KOPT-K1 (cell line): ENCODE measurements around the gene AFF1.

Experiments
- H3K27ac ChIP-seq: fragments of 200-600 bp; sonication (generic); 2 replicates; pipeline ENCODE4 v1.5.1; 2016; ENCODE audit warnings: antibody characterized with exemption, mild to moderate bottlenecking, low read depth, low read length; ENCODE audit not compliant: poor library complexity, severe bottlenecking
- H3K36me3 ChIP-seq: fragments of 200-600 bp; sonication (generic); 2 replicates; pipeline ENCODE4 v1.5.1; 2017; ENCODE audit warnings: antibody characterized with exemption, mild to moderate bottlenecking, low read length, moderate library complexity; ENCODE audit not compliant: insufficient read depth
- H3K9me3 ChIP-seq: fragments of 200-600 bp; sonication (generic); 2 replicates; pipeline ENCODE4 v1.5.1; 2017; ENCODE audit warnings: antibody characterized with exemption, low read length, mild to moderate bottlenecking; ENCODE audit not compliant: insufficient read depth, poor library complexity, severe bottlenecking

Gene AFF1, protein sequence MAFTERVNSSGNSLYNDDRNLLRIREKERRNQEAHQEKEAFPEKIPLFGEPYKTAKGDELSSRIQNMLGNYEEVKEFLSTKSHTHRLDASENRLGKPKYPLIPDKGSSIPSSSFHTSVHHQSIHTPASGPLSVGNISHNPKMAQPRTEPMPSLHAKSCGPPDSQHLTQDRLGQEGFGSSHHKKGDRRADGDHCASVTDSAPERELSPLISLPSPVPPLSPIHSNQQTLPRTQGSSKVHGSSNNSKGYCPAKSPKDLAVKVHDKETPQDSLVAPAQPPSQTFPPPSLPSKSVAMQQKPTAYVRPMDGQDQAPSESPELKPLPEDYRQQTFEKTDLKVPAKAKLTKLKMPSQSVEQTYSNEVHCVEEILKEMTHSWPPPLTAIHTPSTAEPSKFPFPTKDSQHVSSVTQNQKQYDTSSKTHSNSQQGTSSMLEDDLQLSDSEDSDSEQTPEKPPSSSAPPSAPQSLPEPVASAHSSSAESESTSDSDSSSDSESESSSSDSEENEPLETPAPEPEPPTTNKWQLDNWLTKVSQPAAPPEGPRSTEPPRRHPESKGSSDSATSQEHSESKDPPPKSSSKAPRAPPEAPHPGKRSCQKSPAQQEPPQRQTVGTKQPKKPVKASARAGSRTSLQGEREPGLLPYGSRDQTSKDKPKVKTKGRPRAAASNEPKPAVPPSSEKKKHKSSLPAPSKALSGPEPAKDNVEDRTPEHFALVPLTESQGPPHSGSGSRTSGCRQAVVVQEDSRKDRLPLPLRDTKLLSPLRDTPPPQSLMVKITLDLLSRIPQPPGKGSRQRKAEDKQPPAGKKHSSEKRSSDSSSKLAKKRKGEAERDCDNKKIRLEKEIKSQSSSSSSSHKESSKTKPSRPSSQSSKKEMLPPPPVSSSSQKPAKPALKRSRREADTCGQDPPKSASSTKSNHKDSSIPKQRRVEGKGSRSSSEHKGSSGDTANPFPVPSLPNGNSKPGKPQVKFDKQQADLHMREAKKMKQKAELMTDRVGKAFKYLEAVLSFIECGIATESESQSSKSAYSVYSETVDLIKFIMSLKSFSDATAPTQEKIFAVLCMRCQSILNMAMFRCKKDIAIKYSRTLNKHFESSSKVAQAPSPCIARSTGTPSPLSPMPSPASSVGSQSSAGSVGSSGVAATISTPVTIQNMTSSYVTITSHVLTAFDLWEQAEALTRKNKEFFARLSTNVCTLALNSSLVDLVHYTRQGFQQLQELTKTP

DNA sequence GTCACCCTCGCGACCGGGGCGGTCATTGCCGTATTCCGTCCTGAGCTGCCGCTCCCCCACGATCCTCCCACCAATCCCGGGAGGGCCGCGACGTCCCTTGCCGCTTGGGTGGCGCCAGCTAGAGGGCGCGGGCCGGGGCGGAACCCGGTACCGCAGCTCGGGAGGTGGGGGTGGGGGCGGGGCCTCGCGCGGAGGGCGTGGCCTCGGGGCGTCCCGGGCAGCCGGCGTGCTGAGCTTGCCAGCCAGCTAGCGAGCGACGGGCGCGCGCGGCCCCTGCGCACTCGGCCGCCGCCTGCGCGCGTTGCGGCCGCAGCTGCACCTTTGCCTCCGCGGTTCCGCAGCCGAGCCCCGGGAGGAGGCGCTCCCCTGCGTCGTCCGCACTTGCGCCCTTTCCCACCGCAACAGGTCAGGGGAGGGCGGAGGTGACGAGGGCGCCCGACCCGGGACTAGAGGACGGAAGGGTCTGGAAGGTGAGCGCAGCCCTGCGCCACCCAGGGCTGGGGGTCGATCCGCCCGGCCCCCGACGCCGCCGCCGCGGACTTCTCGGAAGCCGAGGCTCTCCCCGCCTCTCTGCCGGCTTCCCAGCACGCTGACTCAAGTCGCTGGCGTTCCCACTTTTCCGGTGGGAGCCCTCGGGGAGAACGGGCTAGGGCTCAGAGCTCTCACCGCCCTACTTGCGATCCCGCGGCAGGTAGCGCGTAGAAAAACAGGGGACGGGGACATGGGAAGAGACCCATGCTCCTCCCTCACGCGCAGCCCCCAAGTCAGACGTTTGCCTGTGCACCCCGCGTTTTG is at the start of gene AFF1:
Gene AFF1, plus strand, starts transcription at position 241 of the 795 bp plus-strand sequence. CDS start 13,523 bp downstream, outside the sequence.
- H3K27ac ChIP-seq, result peak within 1 kb of the TSS; percentile 76
- H3K36me3 ChIP-seq, result no peaks in the 10 kb centered on the region
- no peaks in the 10 kb centered on the region for H3K9me3 ChIP-seq

DNA sequence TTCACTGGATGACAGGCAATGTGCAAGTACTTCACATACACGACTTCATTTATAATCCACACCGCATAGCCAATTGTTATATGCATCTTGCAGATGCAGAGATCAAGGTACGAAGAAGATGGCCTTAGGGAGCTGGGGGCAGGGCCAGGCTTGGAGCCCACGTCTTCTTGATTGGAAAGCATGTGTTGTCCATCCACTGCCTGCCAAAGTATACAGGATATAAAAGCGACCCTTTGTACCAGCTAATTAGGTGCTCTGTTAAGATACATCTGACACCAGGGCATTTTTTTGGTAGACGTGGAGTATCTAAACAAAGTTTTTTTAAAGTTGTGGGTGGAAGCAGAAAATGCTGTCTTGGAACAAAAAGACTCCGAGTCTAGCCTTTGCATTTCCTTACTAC is 44.0 kb upstream of the AFF1 start:
- no peaks in the 10 kb centered on the region for H3K9me3 ChIP-seq
- no peaks in the 10 kb centered on the region for H3K36me3 ChIP-seq
- H3K27ac ChIP-seq, result no peak overlapping the region

DNA sequence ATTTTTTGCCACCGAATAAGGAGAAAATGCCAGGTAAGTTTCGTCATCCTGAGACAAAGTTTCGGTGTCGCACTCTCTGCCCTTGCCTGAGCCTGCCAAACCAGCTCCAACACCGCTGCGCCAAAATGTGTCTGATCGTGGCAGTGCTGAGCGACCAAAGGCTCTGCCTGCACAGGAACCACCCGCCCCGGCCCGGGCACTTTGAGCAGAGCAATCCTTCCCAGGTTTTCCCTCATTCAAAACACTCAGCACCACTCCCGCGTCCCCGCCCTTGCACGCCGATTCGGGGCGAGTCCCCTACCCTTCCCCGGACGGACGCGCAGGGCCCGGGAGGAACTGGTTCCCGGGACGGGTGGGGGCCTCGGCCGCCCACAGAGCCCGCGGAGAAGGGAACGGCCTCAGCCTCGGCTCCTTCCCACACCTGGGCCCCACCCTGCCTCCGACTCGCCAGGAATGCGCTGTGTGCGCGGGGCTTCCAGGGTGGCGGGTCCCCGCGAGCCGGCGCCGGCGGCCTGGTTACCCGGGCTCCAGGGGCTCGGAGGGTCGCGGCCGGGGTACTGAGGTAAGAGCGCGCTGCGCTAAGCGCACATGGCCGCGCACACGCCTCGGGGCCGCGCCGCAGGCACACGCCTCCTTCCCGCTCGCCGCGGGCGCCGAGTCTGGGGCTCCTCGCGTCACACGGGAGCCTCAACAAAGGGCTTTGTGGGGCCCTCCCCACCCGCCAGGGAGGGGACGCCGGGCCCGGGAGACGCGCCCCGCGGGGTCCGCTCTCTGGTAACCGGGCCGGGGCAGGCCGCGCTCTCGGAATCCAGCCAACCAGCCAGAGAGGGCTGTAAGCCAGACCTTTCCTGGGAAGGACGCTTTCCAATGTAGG is 42.8 kb upstream of the AFF1 start, which contains the start of gene C4orf36:
Gene C4orf36, minus strand, starts transcription at position 661 of the 874 bp plus-strand sequence. CDS start 902 bp downstream, outside the sequence.
- Histone ChIP-seq H3K9me3 (no peaks in the 10 kb centered on the region), H3K27ac (no peak within 1 kb of the TSS), H3K36me3 (no peaks in the 10 kb centered on the region)

DNA sequence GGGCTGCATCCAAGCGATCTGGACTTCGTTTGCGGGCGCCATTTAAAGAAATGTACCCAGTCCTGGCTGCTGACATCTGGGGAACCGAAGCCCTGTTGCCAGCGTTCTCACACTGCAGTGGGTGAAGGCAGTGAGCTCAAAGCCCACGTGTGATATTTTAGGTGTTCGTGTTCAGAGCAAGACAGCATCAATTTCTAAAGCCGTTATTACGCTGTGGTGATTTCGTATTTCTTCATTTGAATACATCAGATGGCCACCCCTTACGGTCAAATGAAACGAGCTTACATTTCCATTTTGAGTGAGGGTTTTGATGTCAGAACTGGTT is 42.2 kb upstream of the AFF1 start:
- Histone ChIP-seq H3K27ac (no peak overlapping the region), H3K9me3 (no peaks in the 10 kb centered on the region), H3K36me3 (no peaks in the 10 kb centered on the region)

DNA sequence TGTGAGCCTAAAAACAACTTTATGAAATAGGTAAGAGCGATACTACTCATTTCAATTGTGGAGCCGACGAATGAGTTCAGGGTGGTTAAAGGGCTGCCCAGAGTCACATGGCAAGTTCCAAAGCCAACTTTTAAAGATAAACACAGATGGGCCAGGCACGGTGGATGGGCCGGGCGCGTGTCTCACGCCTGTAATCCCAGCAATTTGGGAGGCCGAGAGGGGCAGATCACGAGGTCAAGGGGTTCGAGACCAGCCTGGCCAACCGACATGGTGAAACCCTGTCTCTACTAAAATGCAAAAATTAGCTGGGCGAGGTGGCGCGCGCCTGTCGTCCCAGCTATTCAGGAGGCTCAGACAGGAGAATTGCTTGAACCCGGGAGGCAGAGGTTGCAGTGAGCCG is 41.7 kb upstream of the AFF1 start:
- no peak overlapping the region for H3K27ac ChIP-seq
- H3K9me3 ChIP-seq, result no peaks in the 10 kb centered on the region
- H3K36me3 ChIP-seq, result no peaks in the 10 kb centered on the region

DNA sequence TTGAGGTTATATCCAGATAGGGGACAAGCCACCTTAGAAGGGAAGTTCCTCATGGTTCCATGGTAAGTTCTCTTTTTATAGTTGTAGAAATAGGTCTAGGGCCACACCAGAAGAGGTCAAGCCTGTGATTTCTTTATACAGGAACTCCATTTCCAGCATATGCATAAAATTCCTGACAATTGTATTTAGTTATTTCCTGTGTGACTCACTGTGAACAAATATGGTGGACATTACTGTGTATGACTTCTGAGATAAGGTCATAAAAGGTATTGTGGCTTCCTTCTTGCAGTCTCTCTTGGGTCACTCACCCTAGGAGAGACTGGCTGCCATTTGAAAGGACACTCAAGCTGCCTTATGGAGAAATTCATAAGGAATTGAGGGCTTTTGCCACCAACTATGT is 40.4 kb upstream of the AFF1 start:
- Histone ChIP-seq H3K9me3 (no peaks in the 10 kb centered on the region), H3K36me3 (no peaks in the 10 kb centered on the region), H3K27ac (no peak overlapping the region)

DNA sequence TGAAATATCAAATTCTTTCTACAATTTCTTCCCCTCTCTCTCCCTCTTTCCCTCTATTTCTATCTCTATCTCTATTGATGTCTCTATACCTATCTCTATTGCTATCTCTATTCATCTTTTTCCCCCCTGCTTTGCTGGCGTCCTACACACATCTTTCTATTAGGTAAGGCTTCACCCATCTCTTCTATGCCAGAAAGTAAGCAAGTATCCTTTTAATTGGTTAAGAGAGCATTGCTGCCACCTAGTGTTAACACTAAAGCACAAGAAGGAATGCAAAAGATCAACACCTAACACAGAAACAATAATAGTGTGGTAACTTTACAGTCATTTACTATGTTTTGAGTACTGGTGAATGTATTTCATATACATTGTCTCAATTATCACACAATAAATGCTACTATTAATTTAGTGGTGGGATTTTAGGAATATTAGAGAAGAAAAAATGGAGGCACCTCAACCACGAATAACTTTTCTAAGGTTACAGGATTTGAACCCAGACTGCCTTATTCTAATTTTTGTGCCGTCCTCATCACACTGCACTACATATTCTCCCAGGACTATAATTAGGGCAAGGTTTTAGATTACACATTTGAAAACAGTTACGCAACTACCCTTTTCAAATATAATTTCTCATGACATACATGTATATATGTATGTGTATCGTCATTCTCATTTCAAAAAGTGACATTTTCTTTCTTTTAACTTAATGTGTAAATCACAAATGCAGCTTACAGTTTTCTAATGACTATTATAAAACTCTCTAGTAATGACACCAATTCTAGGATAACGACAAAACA is 38.9 kb upstream of the AFF1 start:
- Histone ChIP-seq H3K36me3 (no peaks in the 10 kb centered on the region), H3K9me3 (no peaks in the 10 kb centered on the region), H3K27ac (no peak overlapping the region)

DNA sequence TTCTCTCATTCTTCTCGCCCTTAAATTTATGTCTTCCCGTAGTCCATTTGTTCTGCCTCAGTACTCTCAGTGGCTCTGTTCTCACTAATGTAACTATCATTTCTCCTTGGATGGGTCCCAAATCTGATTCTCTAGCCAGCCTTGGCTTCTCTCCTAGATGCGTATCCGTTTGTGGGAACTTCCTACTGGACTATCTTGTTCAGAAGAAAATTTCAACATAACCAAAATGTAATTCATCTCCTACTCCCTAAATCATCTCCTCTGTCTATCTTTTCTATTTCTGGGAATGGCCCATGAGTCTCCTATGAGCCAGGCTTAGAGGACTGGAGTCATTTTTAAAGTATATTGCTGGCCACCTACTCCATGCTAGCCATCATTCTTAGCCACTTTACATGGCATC is 38.2 kb upstream of the AFF1 start:
- H3K36me3 ChIP-seq, result no peaks in the 10 kb centered on the region
- no peak overlapping the region for H3K27ac ChIP-seq
- H3K9me3 ChIP-seq, result no peaks in the 10 kb centered on the region

DNA sequence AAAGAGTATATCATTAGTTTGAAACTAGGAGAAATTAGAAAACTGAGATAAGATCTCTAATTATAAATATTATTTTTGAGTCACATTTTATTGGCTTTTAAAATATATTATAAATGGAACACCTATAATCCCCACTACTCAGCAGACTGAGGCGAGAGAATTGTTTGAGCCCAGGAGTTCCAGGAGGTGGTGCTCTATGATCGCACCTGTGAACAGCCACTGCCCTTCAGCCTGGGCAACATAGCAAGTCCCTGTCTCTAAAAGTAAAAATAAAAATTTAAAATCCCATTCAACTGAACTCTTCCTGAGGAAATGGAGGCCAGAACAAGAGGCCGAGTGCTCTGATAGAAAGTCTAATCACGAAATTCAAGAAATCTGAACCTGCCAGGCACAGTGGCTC is 36.2 kb upstream of the AFF1 start:
- no peaks in the 10 kb centered on the region for H3K9me3 ChIP-seq
- no peak overlapping the region for H3K27ac ChIP-seq
- H3K36me3 ChIP-seq, result no peaks in the 10 kb centered on the region

DNA sequence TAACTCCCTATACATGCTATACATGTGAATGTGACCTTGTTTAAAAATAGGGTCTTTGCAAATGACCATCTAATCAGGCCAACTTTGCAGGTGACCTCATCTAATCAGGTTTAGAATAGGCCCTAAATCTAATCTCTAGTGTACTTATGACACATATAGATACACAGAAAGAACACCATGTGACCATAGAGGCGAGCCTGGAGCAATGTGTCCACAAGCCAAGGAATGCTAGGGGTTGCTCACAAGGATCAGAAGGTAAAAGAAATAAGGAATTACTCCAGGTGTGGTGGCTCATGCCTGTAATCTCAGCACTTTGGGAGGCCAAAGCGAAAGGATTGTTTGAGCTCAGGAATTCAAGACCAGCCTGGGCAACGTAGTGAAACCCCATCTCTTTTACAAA is 32.9 kb upstream of the AFF1 start:
- Histone ChIP-seq H3K9me3 (no peaks in the 10 kb centered on the region), H3K36me3 (no peaks in the 10 kb centered on the region), H3K27ac (no peak overlapping the region)

DNA sequence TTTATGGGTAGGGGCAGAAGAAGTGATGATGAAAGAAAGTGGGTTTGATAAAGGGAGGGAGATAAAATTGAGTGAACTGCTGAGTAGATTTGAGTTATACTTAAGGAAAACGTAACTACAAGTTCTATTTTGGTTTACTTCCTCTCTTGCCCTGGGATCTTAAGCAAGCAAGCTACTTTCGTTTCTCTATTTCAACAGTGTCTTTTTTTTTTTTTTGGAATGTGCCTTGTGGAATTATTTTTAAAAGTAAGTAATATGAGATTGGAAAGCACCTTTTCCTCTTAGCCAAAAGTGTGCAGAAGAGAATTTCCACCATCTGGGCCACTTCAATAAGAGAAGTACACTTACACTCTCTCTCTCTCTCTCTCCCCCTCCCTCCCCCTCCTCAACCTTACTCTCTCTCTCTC is 26.6 kb upstream of the AFF1 start:
- H3K27ac ChIP-seq, result no peak overlapping the region
- H3K36me3 ChIP-seq, result no peaks in the 10 kb centered on the region
- H3K9me3 ChIP-seq, result no peaks in the 10 kb centered on the region

DNA sequence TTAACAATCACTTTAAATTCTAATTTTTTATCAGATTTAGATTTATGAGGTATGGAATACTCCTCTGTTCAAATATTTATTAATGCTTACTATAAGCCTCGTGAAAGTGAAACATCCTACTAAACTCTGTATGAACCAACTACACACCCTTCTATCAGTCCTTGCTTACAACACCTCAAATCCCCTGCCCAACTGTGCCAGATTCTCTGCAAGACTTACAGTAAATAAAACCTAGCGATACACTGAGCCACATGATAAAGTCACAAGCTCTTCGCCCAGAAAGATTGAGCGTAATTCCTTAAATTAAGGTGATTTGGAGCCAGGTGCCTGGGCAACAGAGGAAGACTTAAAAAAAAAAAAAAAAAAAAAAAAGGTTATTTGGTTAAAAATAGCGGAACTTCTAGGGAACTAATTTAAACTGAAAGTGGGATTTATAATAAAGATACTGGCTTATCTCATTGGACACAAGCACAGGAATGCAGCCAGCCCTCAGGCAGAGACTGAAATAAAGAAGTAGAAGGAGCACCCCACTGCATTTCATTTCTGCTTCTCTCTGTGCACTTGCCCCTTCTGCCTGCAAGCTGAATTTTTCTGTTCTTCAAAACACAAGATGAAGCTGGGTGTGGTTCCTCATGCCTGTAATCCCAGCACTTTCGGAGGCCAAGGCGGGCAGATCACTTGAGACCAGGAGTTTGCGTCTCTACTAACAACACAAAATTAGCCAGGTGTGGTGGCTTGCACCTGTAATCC is 25.1 kb upstream of the AFF1 start:
- Histone ChIP-seq H3K36me3 (no peaks in the 10 kb centered on the region), H3K9me3 (no peaks in the 10 kb centered on the region), H3K27ac (no peak overlapping the region)

DNA sequence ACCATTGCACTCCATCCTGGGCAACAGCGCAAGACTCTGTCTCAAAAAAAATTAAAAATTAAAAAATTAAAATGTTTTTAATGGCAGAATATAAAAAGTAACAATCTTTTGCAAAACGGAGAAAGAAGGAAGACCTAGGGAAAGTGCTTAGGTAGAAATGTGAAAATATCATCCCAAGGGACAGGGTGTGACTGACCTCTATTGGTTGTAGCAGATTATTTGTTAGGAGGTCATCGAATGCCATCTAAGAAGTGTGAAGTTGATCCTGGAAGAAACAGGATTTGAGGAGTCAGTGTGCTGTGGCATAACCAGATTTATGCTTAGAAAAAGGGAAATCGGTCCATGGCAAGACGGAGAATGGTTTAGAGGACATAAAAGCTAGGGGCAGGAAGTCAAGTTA is 24.4 kb upstream of the AFF1 start:
- no peaks in the 10 kb centered on the region for H3K36me3 ChIP-seq
- no peak overlapping the region for H3K27ac ChIP-seq
- no peaks in the 10 kb centered on the region for H3K9me3 ChIP-seq
